Thymus (tissue), 11 donors: ENCODE measurements around the gene PA2G4. TPM values are rescaled to one million over a fixed set of nuclear protein-coding genes. Genes with fewer than 3 reads are reported as not detected.

ENCODE experiments used
- DNase-seq, 9 donors: peaks; one replicate each; pipeline ENCODE4 v3.0.0-alpha.2; 2013; ENCODE audit warnings: low spot score in 9 of 9, low read depth in 6 of 9, missing footprints in 1 of 9
- H3K27ac ChIP-seq, 2 donors: one replicate each; pipeline ENCODE4 v1.5.1; 2013; ENCODE audit warnings: control low read depth in 1 of 2, low read depth in 1 of 2, low read length in 1 of 2, mild to moderate bottlenecking in 1 of 2, moderate library complexity in 1 of 2
- H3K27me3 ChIP-seq, 2 donors: one replicate each; pipeline ENCODE4 v1.5.1; 2013; ENCODE audit warnings: low read length in 1 of 2; ENCODE audit not compliant: control insufficient read depth in 2 of 2, insufficient read depth in 1 of 2
- H3K36me3 ChIP-seq, 2 donors: one replicate each; pipeline ENCODE4 v1.5.1; 2013; ENCODE audit warnings: low read length in 1 of 2, mild to moderate bottlenecking in 1 of 2, moderate library complexity in 1 of 2; ENCODE audit not compliant: control insufficient read depth in 2 of 2, insufficient read depth in 2 of 2
- H3K4me1 ChIP-seq, 2 donors: one replicate each; pipeline ENCODE4 v1.5.1; 2013; ENCODE audit warnings: low read length in 2 of 2; ENCODE audit not compliant: control insufficient read depth in 2 of 2, insufficient read depth in 2 of 2
- H3K4me3 ChIP-seq, 2 donors: one replicate each; pipeline ENCODE4 v1.5.1; 2013; ENCODE audit warnings: low read length in 2 of 2, control low read depth in 1 of 2, mild to moderate bottlenecking in 1 of 2
- H3K9me3 ChIP-seq, 2 donors: one replicate each; pipeline ENCODE4 v1.5.1; 2013; ENCODE audit warnings: low read length in 1 of 2, mild to moderate bottlenecking in 1 of 2; ENCODE audit not compliant: control insufficient read depth in 2 of 2, insufficient read depth in 1 of 2
- WGBS: extraction: QIAGEN DNeasy Blood & Tissue Kit; methylation state at CpG from one replicate; pipeline ENCODE4 v1.1.7; 2013; 5-methylcytosine and 5-hydroxymethylcytosine counted together
- polyA plus RNA-seq: library from polyadenylated mRNA; stranded (reverse); fragments of 200-250 nt; gene quantifications from one replicate; pipeline ENCODE4 v1.2.3, GENCODE V29; 2013
- total RNA-seq: library from RNA; stranded (reverse); fragments of 120-200 nt; gene quantifications from one replicate; pipeline ENCODE4 v1.2.4, GENCODE V29; 2013
- donor health status: healthy.

The PA2G4 gene
- total and polyA plus RNA-seq, 2 donors, result 67.9 to 170 TPM

- Histone ChIP-seq H3K9me3 (no peaks in the 10 kb centered on the region), H3K4me1 (peaks cover 31 to 56% of the 10 kb centered on the region in 2 donors), H3K27ac (peak within 1 kb of the TSS; percentile 91 to 92), H3K36me3 (peaks cover 40 to 49% of the 10 kb centered on the region in 2 donors), H3K27me3 (no peaks in the 10 kb centered on the region), H3K4me3 (peak within 1 kb of the TSS; percentile 62 to 88)
- DNase-seq, result peak; percentile 86 to 98 (median 96)
- WGBS, result under 1% methylated on average over 30 of the region's 30 CpGs
These were observed 53.9 kb downstream of the PA2G4 start, which contains the start of gene MYL6 for GRCh38 chr12:56158029-56158925. Gene MYL6, plus strand, starts transcription at chr12:56158359. Its CDS starts 43 bp downstream, at chr12:56158402.

- H3K4me1 ChIP-seq, result peaks cover 26 to 49% of the 10 kb centered on the region in 2 donors
- peaks cover 47 to 57% of the 10 kb centered on the region in 2 donors for H3K36me3 ChIP-seq
- H3K27me3 ChIP-seq, result no peaks in the 10 kb centered on the region
- 6% methylated on average over 6 of the region's 6 CpGs for WGBS
- H3K9me3 ChIP-seq, result no peaks in the 10 kb centered on the region
- peak overlapping the region; percentile 91 to 92 for H3K27ac ChIP-seq
- peak overlapping the region; percentile 62 to 88 for H3K4me3 ChIP-seq
- peak in 4 of 9 donors; percentile 22 to 56 (median 30) for DNase-seq
These were observed 54.6 kb downstream of the PA2G4 start for GRCh38 chr12:56158926-56159461.

GRCh38 chr12:56159482-56160192, 55.3 kb downstream of the PA2G4 start:
- peaks cover 26 to 42% of the 10 kb centered on the region in 2 donors for H3K4me1 ChIP-seq
- no peak for DNase-seq
- 78% methylated on average over 8 of the region's 8 CpGs for WGBS
- no peaks in the 10 kb centered on the region for H3K9me3 ChIP-seq
- H3K27ac ChIP-seq, result peak overlapping the region; percentile 91 to 92
- peaks cover 54 to 63% of the 10 kb centered on the region in 2 donors for H3K36me3 ChIP-seq
- H3K27me3 ChIP-seq, result no peaks in the 10 kb centered on the region
- peak overlapping the region; percentile 62 to 88 for H3K4me3 ChIP-seq

GRCh38 chr12:56160193-56160763, 55.9 kb downstream of the PA2G4 start:
- DNase-seq, result peak in 4 of 9 donors; percentile 38 to 66 (median 48)
- H3K4me3 ChIP-seq, result peak overlapping the region; percentile 62 to 88
- peaks cover 59 to 64% of the 10 kb centered on the region in 2 donors for H3K36me3 ChIP-seq
- no peaks in the 10 kb centered on the region for H3K9me3 ChIP-seq
- WGBS, result 46% methylated on average over 7 of the region's 7 CpGs
- H3K4me1 ChIP-seq, result peaks cover 26 to 41% of the 10 kb centered on the region in 2 donors
- H3K27me3 ChIP-seq, result no peaks in the 10 kb centered on the region
- H3K27ac ChIP-seq, result peak overlapping the region; percentile 91 to 92

- H3K27ac ChIP-seq, result peak overlapping the region; percentile 91 to 92
- H3K36me3 ChIP-seq, result peaks cover 60 to 68% of the 10 kb centered on the region in 2 donors
- WGBS, result 95% methylated on average over 11 of the region's 11 CpGs
- no peaks in the 10 kb centered on the region for H3K27me3 ChIP-seq
- no peak for DNase-seq
- peaks cover 26 to 41% of the 10 kb centered on the region in 2 donors for H3K4me1 ChIP-seq
- H3K4me3 ChIP-seq, result peak overlapping the region; percentile 62 to 88
- H3K9me3 ChIP-seq, result no peaks in the 10 kb centered on the region
These were observed 56.7 kb downstream of the PA2G4 start for GRCh38 chr12:56160894-56161689.

GRCh38 chr12:56161690-56162351, 57.5 kb downstream of the PA2G4 start:
- peak overlapping the region; percentile 32 to 46 for H3K27ac ChIP-seq
- no peak overlapping the region for H3K4me3 ChIP-seq
- no peaks in the 10 kb centered on the region for H3K27me3 ChIP-seq
- H3K4me1 ChIP-seq, result peaks cover 26 to 41% of the 10 kb centered on the region in 2 donors
- 93% methylated on average over 10 of the region's 10 CpGs for WGBS
- peaks cover 63 to 73% of the 10 kb centered on the region in 2 donors for H3K36me3 ChIP-seq
- DNase-seq, result no peak
- no peaks in the 10 kb centered on the region for H3K9me3 ChIP-seq

GRCh38 chr12:56162468-56163290, 58.3 kb downstream of the PA2G4 start:
- Histone ChIP-seq H3K27me3 (no peaks in the 10 kb centered on the region), H3K4me1 (peaks cover 22 to 32% of the 10 kb centered on the region in 2 donors), H3K36me3 (peaks cover 71 to 78% of the 10 kb centered on the region in 2 donors), H3K4me3 (no peak overlapping the region), H3K9me3 (no peaks in the 10 kb centered on the region), H3K27ac (peak overlapping the region in 1 of 2 donors; percentile 38)
- DNase-seq, result no peak
- WGBS, result 96% methylated on average over 11 of the region's 11 CpGs
